Adrenal gland (tissue), 5 donors: ENCODE measurements around the gene CBFA2T3.

ENCODE experiments used
- POLR2A ChIP-seq, 2 donors: fragments of 450-650 bp; IDR thresholded peaks; one replicate each; pipeline ENCODE4 v1.6.1; 2017; ENCODE audit warnings: antibody characterized with exemption in 2 of 2, mild to moderate bottlenecking in 2 of 2, moderate library complexity in 1 of 2
- TF ChIP-seq, protein P1 (sequence below), 6 experiments: fragments of 450-650 bp in 4 of 6; fragments of 200-600 bp in 2 of 6; sonication (generic) in 1 of 6; IDR thresholded peaks; 1 replicate in 5 of 6; 2 replicates in 1 of 6; pipeline versions ENCODE4 v1.5.1 to v1.8.0; 2016 to 2021; ENCODE audit warnings: antibody characterized with exemption in 6 of 6, mild to moderate bottlenecking in 2 of 6, moderate library complexity in 1 of 6
- donor health status: DM: no; HTN: no; CAD: no.

DNA sequence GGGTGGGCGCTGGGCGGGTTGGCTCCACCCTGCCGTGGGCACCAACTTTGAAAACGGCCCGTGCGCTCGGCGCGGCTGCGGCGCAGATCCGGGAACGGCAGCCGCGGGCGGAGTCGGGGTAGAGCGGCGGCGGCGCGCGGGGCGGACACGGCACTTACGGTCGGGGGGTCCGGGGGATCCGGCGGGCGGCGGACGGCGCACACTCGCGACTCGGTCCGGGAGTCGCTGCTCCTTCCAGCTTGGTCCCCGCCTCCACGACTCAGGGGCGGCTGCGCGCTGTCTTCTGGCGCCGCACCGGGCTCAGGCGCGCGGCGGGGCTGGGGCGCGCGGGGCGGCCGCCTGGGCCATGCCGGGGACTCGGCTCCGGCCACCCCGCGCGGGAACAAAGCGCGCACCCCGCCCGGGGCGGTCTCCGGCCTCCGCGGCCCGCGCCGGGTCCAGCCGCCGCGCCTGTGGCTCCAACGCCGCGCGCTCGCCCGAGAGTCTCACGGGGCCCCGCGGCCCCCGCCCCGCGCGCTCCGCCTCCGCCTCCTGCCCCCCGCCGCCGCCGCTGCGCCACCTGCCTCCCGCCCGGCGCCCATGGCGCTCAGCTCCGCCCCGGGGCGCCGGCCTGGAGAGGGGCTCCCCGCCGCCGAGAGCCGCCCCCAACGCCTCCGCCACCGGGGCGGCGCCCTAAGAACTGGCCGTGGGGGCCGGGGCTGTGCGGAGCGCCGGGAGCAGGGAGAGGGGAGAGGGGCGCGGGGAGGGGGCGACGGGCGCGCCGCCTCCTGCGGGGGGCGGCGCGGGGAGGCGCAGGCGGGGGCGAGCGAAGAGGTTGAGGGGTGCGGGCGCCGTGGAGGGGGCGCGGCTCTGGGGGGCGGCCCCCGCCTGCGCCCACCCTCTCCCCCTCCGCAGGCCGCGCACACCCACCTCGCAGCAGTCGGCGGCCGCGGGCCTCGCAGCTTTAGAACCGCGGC is 35.9 kb downstream of the CBFA2T3 start:
- TF ChIP-seq, protein P1, sequence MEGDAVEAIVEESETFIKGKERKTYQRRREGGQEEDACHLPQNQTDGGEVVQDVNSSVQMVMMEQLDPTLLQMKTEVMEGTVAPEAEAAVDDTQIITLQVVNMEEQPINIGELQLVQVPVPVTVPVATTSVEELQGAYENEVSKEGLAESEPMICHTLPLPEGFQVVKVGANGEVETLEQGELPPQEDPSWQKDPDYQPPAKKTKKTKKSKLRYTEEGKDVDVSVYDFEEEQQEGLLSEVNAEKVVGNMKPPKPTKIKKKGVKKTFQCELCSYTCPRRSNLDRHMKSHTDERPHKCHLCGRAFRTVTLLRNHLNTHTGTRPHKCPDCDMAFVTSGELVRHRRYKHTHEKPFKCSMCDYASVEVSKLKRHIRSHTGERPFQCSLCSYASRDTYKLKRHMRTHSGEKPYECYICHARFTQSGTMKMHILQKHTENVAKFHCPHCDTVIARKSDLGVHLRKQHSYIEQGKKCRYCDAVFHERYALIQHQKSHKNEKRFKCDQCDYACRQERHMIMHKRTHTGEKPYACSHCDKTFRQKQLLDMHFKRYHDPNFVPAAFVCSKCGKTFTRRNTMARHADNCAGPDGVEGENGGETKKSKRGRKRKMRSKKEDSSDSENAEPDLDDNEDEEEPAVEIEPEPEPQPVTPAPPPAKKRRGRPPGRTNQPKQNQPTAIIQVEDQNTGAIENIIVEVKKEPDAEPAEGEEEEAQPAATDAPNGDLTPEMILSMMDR (IDR thresholded peaks at IDR 0.05) = no peak
- no peak for TF ChIP-seq POLR2A (IDR thresholded peaks at IDR 0.05)
